GM08714 (cell line): ENCODE results near the gene ELL2.
"Not testable (repeated sequence)": the region's sequence is repeated elsewhere in the genome, so short reads cannot be mapped to it uniquely, and the experiment has no call there.

Experiments
- H3K4me3 ChIP-seq: fragments of 200-500 bp; sonication (Bioruptor generic); 2 replicates; pipeline ENCODE4 v1.5.1; 2014; ENCODE audit warnings: mild to moderate bottlenecking, low read length, inconsistent platforms
- ZNF274 ChIP-seq: IDR thresholded peaks from 2 replicates; pipeline ENCODE4 v1.6.1; 2012; ENCODE audit warnings: mild to moderate bottlenecking, low read depth, low read length

Gene ELL2

GRCh38 chr5:95838556-95838955, 123.1 kb downstream of the ELL2 start:
- no peak overlapping the region for H3K4me3 ChIP-seq
- TF ChIP-seq ZNF274 = no peak

DNA sequence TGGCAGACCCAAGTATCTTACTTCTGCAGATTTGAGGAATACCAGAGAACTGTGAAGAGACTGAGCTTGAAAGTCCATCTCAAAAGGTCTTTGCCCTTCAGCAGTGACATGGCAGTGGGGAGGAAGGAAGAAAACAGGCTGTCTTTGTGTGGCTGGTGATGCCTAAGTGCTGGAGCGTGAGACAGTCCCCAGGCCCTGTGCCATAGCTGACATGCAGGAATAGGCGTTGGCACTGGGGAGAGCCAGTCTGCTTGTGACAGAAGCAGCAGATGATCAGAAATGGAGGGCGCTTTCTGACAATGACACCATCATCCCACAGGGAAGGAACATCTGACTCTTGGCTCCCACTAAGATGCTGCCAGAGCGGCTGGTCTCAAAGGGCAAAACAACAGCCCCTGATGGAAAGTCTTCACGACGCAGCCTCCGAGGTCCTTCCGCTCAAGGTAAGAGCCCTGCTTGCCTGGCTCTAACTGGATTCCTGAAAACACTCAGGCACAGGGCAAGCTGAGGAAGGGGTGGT, 123.6 kb downstream of the ELL2 start:
- TF ChIP-seq ZNF274 = no peak
- no peak overlapping the region for H3K4me3 ChIP-seq

- TF ChIP-seq ZNF274 = no peak
These were observed 124.2 kb downstream of the ELL2 start for GRCh38 chr5:95837492-95837891.

DNA sequence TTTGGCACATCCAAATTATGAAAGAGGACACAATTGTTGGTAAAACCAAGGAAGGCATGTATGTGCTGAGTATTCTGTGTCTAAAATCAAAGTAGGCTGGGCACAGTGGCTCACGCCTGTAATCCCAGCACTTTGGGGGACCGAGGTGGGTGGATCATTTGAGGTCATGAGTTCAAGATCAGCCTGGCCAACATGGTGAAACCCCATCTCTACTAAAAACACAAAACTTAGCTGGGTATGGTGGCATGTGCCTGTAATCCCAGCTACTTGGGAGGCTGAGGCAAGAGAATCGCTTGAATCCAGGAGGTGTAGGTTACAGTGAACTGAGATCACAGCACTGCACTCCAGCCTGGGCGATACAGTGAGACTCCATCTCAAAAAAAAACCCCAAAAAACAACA, 124.7 kb downstream of the ELL2 start:
- not testable (repeated sequence) for H3K4me3 ChIP-seq

More at GRCh38 chr5:95837492-95837891, 124.2 kb downstream of the ELL2 start:
- no peak overlapping the region for H3K4me3 ChIP-seq

DNA sequence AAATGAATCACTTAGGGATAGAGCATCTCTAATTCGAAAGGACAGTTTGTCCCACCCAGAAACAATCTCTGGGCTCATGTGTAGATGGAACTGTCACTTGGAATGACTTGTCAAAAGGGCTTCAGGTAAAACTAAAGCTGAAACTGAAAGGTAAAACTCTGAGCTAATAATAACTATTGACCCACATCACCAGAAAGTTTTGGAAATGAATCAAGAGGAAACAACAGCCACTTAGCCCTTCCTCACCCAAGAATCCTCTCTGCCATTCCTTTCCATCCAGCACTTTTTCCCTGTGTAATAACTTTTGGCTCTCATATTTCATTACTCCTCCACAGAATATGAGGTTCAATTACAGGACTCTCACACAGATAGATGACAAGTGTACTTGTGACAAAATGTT, 125.1 kb downstream of the ELL2 start:
- TF ChIP-seq ZNF274 = no peak
- no peak overlapping the region for H3K4me3 ChIP-seq

DNA sequence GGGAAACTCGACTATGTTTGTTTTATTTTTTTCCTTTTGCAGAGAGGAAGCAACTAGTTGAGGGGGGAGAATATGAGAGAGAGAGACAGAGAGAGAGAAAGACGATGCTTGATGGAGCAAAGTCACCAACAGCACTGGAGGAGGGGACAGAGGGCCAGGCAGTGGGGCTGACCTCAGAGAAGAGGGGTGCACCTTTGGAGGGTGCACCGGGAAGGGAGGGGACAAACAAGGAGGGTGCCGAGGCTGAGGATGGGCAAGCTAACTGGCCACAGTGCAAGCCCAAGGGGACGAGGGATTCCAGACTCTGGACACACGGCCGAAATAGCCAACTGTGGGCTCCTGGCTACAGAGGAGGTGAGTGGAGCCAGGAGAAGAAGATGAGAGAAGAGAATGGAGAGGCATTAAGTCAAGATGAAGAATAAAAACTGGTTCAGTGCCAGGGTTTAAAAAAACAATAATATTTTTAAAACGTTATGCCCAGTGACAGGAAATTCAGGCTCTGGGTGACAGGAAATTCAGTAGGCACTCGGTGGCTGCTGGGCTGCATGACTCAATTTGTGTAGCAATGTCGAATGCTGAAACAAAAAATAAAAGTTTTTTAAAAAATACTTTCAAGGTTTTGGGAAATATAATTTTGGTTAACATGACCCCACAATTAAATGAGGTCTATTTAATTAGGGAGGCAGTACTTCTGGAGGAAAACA, 125.8 kb downstream of the ELL2 start:
- peak overlapping the region; percentile 75 for H3K4me3 ChIP-seq
- no peak for TF ChIP-seq ZNF274
